Measurements from ENCODE around the gene ZBTB17.

ZBTB17 gene

DNA sequence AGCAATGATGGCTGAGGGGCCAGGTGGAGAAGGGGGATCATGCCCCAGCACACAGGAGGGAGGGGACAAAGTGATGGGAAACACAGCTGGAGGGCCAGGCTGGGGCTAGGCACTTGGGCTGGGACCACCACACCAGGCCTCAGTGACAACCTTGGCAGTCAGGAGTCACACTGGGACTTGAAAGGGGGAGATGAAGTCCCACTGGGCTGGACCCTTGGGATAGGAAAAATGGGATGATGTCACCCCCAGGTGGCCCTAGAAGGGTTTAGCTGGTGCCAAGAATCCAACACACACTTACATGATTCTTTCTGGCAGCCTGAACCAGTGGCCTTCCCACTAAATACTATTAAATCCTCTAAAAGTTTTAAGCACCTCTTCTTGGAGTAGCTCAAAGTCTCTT, 17.1 kb downstream of the ZBTB17 start:
- no peak for DNase-seq

DNA sequence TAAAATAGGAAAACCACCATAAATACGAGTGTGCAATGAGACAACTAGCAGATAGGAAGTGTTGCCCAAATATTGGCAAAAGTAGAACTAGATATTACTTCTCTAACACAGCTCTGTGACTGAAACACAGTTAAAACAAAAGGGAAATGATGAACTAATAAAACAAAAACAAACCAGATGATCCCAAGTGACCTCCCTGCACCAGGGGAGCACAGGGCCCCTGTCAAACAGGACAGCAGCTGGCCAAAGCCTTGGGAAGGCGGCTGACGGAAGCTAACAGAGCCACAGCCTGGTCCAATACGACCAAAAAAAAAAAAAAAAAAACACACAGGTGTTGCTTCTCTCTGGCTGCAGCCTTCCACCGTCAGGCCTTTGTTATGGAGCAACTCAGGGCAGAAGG, 17.8 kb downstream of the ZBTB17 start:
- DNase-seq: no peak

DNA sequence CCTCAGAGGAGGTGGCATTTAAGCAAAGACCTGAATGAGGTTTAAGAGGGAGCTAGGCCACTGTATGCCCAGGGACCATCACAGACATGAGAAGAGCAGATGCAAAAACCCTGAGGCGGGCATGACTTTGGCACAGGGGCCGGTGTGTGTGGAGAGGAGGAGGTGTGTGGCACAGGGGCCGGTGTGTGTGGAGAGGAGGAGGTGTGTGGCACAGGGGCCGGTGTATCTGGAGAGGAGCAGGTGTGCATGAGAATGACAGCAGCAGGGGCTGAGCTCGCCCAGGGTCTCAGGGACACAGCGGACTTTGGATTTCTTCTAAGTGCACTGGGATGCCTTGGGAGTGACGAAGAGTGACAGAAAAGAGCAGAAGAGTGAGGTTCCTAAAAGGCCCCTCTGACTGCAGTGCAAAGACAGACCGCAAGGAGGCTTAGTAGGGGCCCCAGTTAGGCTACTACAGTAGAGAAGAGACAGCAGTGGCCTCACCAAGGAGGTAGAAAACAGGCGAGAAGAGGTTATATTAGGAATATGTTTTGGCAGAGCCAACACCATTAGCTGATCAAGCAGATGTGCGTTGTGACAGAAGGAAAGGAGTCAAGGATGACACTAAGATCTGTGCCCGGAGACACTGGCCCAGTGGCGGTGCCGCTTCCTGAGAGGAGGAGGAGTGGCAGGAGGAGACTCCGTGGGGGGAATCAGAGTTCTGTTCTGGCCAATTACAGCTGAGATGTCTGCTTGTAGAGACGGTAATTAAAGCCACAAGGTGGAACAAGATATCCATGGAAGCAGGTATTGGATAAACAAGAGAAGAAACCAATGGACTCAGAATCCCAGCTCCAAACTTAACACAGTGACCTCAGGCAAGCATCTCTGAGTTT, 18.4 kb downstream of the ZBTB17 start:
- no peak for DNase-seq

DNA sequence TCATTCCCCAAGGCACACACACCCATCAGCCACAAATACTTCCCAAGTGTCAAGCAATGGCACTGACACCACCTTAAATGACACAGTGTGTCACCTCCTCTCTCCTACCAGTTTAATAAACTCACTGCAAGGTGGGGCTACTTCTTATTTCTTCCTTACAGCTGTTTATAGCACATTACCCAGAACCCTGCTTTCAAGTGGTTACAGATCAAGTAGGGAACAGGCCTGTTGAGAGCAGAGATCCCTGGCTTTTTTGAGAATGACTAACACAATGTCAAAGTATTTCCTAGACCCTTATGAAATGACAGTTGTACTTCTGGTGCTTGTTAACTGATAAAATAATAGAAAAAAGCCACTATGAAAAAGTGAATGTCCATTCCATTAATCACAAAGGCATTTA, 19.8 kb downstream of the ZBTB17 start:
- no peak for DNase-seq

DNA sequence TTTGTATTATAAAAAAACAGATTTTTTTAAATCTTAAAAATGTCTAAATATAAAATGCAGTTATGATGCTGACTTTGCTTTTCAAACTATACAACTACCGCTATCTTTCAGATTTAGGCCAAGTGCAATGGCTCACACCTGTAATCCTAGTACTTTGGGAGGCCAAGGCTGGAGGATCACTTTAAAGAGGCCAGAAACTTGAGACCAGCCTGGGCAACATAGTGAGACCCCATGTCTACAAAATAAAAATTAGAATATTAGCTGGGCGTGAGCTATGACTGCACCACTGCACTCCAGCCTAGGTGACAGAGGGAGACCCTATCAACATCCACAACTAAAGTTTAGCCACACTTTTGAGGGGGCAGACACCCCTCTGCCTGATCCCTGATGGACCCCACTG, 20.3 kb downstream of the ZBTB17 start:
- DNase-seq: no peak

DNA sequence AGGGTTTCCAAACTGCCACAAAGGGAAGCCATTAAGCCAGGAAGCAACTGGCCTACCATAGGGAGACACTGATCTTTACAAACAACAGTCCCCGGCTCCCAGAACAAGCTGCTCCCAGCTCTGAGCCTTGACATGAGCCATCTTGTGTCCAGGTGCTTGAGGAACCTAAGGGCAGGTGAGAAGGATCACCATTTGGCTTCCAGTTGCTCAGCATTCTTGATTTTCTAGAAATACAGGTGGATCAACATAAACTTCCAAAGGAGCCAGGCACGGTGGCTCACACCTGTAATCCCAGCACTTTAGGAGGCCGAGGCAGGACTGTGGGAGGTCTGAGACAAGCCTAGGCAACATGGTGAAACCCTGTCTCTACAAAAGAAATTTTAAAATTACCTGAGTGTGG, 21.6 kb downstream of the ZBTB17 start:
- no peak for DNase-seq

DNA sequence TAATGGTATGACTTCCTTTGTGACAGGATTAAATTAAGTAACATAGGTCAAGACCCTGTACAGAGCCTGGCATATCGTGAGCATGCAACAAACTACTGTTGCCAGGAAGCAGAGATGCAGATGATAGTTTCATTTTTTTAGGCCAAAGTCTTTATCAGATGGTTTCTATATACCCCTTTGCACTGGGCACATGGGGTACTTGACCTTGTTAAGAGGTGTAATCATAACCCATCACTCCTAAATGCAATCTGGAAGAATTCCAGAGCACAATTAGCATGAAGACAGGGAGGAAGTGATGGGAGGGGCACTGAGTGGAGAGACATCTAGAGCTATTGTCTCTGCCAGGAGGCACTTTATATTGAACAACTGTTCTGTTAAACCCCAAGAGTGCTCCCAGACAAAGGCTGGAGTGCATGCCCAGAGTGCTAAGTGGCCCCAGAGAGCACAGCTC, 22.1 kb downstream of the ZBTB17 start:
- no peak for DNase-seq

DNA sequence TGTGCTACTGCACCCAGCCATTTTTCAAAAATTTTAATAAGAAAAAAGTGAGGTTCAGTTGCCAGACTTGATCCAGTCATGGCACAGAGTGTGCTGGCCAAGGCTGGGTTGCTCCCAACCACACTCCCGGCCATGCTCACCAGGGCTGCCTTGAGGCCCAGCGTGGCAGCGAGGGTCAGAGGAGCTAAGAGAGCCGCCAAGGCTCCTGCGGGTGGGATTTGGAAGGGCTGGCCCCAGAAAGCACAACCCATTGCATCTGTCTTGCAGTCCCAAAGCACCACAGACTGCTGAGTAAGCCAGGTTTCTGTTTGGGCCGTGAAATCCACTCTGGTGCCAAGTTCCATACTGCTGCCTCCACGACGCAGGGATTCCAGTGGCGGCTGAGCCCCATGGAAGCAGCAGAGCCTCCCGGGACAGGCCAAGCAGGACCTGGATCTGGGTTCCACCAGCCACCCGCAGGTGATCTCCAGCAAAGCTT, 22.6 kb downstream of the ZBTB17 start:
- no peak for DNase-seq

DNA sequence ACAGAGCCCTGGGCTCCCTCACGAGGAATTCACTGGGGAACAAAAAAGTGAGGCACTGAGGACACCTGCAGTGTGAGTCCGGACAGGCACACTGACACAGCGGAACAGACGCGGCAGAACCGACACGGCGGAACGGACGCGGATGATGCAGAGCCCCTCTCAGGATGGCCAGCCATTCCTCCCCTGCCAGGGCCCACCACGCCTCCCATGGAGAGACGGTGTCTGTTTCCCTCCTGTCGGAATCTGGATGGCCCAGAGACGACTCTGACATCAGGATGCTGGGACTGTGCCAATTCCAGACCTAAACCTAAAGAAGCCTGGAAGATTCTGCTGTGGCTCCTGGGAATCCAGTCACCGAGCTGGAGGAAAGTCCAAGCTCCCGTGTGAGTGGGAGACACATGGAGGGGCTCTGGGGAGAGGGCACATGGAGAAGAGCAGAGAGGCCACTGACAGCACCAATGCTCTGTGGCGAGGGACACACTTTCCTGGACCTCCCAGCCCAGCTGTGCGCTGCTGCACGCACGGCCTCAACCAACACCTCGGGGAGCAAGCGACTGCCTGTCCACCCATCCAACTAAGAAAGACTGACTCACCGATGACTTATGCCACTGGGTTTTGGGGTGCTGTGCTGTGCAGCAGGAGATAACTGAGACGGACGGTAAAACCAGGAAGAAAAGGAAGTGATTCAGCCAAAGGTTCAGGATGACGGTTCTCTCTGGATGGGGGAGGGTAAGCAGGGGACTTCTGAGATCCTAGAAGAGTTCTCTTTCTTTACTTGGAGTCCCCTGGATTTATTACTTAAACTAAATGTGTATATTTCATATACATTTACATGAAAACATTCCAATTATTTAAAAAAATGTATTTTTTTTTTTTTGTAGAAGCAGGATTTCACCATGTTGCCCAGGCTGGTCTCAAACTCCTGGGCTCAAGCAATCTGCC, 23.3 kb downstream of the ZBTB17 start:
- no peak for DNase-seq

DNA sequence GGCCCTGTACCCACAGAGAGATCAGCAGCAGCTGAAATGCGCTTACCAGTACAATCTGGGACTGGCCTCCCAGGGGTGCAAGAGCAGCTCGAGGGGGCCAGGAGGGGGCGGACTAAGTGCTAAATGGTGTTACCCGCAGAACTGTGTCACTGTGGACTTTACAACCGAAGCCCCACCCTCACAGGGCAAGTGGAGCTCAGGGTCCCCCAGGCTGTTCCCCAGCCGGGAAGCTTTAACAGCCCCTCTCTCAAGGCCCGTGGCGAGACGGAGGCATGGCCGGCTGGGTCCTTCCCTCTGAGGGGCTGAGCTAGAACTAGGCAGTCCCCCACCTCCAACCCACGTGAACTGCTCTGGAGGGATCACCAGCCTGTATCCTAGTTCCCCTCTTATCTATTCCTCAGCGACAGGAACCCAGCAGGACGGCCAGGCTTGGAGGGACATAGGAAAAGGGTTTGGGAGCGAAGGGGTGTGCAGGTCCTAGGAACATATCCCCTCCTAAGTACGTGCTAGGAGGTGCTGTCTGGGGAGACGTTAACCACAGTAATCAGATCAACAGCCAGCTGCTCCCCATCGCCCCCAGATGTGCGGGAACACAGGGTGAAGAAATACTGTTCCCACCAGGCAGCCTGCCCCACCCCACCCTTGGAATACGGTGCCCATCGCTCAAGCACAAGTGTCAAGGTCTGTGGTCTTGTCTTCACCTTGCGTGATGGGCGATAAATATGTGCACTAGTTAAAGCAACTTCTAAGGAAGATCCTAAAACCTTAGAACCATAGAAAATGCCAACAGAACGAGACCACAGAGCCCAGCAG, 24.4 kb downstream of the ZBTB17 start:
- no peak for DNase-seq

DNA sequence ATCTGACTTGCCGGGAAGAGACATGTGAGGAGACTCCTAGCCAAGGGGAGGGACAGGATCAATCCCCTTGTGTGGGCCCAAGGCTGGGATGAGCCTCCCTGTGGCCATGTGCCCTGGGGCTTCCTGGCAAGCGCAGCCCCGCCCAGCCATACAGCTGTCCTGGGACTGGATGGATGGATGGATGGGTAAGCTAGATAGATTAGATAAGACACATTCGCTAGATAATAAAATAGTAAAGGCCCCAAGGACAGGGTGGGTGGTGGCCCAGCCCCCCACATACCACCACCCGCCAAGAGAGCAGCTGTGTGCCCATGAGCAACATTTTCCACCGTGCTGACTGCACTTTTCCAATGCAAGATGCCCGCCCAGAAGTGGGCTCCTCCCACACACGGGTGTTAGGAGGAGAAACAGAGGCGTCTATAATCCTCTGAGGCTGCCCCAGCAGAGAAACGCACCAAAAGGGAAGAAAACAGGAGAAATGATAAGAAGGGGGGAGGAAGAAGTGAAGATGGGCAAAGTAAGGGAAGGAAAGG, 25.1 kb downstream of the ZBTB17 start:
- DNase-seq: no peak

DNA sequence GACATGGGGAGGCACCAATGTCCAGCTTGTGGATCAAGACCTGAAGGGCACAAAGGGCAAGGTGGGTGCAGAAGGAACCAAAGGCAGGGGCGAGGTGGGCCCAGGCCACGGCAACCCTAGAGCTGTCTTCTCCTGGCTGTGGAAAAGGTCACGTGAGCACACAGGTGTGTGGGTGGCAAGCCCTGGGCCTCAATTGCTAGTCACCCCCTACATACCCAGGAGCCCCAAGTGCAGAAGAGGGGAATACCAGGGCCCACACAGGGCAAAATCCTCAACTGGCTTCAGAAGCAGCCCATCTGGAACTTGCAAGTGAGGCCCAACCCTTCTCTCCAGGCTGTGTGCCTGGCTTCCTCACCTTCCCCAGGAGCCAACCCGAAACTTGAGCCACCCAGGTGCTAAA, 25.6 kb downstream of the ZBTB17 start:
- no peak for DNase-seq

DNA sequence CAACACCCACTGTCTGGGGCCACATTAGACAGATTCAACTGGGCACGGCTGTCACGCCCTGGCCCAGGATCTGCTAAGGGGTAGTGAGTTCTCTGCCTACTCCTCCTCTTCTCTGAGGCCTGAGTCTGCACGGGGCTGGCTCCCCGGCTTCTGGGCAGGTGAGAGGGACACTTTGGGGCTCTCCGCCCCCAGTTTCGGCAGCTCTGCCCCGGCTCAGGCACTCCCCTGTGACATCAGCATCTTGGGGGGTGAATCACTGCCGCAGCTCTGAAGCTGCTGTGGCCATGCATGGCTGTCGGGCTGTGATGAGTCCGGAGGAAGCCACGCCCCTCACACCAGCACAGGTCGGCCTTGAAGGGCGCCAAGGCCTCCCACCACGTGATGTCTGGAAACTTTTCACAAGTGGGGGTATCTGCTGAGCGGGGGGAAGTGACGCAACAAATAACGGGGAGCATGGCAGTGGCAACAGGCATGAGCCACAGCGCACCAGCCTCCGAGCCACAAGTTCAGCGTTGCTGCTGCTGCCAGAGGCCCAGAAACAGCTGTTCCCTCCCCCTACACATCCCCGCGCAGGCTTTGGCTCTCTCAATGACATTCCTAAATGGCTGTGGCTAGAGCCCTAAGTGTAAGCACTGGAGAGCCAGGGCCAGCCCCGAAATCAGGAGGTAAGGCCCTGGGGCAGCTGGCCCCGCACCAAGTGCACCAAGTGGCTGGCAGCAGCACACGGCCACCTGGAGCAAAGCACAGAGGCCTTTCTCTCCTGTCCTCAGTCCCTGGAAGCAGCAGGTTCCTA, 26.3 kb downstream of the ZBTB17 start:
- no peak for DNase-seq

DNA sequence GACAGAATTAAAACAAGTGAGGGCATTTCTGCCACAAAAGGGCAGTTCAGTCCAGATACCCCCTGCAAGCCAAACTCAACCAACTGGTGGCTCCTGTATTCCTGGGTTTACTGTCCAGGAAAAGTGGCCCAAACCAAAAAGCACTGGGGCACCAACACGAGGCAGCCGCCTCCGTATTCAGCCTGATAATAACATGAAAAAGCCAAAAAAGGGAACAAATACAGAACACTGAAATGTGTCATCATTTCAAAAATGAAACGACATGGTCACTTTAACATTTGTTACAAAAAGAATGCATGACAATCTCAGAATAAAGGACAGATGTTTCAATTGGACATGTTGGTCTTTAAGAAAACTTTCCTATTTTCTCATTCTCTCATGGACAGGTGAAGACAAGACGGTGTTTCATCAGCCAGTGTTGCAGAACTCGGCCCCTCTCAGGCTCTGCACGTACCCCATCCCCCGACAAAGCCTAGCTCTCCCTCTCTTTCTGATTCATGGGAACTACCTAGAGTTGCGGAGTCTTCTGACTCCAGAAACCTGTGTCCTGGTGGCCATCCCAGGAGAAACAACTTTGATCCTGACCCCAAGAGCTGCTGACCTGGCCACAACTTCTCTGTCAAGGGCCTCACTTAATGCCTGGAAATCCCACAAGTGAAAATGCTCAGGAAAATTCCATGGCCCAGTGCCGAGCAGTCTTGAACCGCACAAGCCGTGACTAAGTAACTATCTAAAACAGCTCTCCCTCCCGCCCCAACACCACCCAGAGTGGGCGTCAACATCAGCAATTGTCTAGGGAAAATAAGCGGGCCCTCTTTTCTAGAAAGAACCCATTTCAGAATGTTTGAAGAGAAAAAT, 27.1 kb downstream of the ZBTB17 start:
- no peak for DNase-seq

DNA sequence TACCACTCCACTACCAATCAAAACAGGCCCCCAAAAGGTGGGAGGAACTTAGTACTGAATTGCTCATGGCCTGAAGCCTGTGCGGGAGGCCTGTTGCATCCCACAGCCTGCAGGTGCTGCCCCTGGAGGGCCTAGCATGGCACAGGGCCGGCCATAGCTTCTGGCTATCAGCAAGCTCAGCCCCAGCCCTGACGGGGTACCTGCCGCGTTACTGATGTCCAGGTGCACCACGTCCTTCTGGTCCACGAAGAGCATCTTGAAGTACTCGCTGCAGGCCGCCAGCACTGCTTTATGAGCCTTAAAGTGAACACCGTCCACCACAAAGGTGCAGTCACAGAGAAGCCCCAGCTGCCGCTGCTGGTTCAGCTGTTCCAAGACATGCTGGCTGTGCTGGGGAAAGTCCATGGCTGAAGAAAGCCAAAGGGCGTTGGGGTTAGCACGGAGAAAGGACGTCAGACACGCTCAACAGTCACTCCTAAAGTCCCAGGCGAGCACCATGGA, 27.8 kb downstream of the ZBTB17 start:
- DNase-seq: no peak

DNA sequence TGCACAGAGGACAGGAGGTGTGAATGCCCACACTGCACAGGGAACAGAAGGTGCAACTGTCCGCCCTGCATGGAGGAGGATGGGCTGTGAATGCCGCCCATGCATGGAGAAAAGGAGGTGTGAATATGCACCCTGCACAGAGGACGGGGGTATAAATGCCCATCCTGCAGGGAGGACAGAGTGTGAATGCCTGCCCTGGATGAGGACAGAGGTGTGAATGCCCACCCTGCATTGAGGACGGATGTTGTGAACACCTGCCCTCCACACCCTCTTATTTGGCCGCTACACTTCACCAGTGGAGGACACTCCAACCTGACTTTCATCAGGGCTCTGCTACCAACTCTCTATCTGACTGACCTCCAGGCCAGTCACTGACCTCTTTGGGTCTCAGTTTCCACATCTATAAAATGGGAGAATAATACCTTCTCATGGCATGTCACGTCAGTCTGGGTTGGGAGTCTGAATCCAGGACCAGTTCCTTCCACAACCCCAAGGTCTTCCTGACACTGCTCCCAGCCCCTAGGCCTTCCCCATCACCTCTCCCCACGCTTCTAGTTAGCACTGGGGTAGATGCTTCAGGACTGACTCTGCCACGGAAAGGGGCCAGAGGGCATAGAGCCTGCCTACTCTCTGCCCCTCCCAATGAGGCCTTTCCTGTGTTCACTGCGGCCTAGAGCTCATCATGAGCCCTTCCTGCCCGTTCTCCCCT, 28.4 kb downstream of the ZBTB17 start:
- no peak for DNase-seq

DNA sequence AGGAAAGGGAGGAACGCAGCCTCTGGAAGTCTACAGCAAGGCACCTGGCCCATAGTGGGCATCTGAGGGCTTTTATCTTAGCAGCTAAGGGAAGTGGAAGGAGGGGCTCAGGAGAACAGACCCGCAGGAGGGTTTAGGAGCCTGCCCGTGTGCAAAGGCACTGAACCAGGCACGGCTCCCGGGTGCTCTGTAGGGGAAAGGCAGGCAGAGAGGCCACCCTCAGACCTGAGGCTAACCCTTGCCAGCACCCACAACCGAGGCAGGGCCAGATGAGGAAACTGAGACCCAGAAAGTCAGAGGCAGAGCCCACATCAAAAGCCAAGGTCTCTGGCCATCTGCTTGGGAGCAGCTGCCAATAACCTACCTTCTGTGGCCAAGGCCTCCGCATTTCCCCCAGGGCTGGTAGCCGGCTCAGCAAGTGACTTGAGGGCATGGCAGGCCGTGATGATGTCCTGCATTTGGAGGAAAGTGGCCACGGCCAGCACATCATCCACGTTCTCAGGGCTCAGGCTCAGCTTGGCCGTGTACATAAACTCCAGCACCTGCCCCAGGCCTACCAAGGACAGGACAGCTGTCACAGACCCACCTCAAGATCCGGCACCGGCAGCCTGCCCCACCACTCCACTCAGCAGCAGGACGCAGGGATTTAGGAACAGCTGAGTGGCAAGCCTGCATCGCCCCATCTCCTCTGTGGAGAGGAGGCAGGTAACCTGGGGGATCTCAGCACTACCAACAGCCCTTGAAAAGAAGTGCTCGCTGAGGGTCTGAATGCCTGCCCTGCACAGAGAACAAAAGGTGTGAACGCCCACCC, 29.1 kb downstream of the ZBTB17 start:
- no peak for DNase-seq

DNA sequence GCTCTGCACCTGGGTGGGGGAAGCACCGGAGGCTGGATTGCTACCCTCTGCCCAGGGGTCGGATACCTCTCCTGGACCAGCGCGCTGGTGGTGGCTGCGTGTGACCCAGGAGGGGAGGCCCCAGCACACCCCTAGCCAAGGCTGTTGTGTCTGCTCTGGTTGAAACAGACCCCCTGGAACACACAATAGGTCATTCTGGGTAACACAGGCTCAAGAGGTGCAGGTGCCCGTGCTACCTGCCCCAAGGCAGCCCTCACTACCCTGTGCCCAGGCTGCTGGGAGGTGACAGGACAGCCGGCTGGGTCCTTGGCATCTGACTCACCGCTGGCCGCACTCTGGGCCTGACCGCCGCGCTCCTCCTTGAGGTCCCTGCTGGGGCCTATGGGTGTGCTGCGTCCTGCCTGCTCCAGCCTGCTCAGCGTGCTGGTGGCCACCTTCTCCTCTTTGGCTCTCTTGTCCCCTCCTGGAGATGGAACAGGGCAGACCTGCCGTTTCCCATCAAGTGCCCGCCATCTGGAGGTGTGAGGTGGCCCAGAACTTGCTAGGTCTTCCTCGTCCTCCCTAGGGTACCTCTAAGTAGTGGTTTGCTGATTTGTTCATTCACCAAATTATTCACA, 30.0 kb downstream of the ZBTB17 start:
- DNase-seq: no peak
